HG03460 (cell line): ENCODE data around the gene GADD45B.
A peak's percentile ranks its signal among the peaks of the same experiment; 100 is the strongest.
"Not testable (repeated sequence)": the region's sequence is repeated elsewhere in the genome, so short reads cannot be mapped to it uniquely, and the experiment has no call there.

ENCODE experiments used
- ATAC-seq: cut with Tn5 transposase; IDR thresholded peaks from one replicate; pipeline ENCODE4 v1.9.1; 2021; ENCODE audit not compliant: unreplicated experiment

GADD45B gene

GRCh38 chr19:2443785-2444182 is 32.1 kb upstream of the GADD45B start:
- ATAC-seq = no peak

GRCh38 chr19:2444251-2445002 is 31.5 kb upstream of the GADD45B start:
- no peak for ATAC-seq

DNA sequence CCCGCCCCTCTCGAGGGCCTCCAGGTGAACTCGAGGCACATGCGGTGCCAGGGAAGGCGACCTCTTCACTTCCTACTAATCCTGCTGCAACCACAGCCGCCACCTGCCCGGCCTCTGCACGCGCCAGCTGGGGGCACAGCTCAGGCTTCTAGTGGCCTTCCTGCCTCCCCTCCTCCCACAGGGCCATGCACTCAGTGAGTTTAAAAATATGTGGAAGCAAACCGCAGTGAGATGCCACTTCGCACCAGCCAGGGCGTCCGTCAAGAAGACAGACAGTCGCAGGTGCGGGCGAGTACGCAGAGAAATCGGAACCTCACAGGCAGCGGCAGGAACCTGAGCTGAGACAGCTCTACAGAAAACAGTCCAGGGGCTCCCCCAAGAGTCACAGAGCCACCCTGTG is 29.5 kb upstream of the GADD45B start:
- ATAC-seq = no peak

DNA sequence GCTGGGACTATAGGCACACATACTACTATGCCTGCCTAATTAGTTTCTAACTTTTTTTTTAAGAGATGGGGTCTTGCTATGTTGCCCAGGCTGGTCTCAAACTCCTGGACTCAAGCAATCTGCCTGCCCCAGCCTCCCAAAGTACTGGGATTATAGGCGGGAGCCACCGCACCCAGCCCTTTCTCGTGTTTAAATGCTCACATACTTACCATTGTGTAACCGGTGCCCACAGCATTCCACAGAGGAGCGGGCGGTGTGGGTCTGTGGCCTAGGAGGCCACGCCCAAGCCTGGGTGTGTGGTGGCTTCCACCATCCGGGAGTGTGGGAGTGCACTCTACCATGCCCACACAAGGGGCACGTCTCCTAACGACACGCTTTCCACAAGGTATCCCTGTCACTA is 26.9 kb upstream of the GADD45B start:
- no peak for ATAC-seq

- no peak for ATAC-seq
Observed at GRCh38 chr19:2451138-2451537, 24.8 kb upstream of the GADD45B start.

DNA sequence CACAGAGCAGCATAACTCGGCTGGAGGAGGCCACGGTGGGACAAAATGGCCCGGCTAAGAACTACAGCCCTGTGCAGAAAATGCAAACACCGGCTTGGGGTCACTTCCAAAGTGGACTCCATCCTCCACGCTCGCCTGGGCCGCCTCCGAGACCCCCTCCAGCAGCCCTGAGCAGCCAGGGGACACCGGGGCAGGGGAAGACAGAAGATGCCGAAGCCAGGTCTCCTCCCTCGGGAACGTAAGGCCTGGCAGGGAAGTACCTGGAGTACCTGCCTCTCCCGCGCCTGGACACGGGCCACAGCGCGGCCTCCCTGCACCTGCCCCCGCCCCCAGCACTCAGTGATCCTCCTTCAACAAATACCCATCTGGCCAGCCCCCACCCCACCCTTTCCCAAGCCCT is 24.2 kb upstream of the GADD45B start:
- no peak for ATAC-seq

DNA sequence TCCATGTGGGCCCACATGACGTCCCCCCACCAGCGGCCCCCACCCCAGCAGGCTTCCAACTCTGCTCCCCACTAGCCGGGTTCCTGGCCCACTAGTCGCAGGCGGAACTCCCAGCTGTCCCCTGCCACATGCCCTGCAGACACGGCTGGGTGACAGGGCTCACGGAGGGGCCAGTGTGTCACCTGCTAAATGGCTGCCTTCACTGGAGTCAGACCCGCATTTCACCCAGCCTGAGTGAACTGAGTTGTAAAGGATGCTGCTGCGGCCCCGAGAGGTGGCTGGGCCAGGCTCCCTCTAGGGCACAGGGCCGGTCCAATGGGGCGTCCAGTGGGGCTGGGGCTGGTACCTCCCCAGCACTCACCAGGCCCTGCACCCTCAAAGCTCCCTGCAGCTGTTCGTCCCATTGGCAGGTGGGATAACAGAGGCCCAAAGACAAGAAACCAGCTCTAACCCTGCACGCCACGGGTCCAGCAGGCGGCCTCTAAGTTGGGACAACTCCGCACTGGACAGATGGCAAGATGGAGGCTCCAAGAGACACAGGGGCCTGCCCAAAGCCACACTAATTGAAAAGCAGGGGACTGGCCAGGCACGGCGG is 22.4 kb upstream of the GADD45B start:
- no peak for ATAC-seq

- no peak for ATAC-seq
Observed at GRCh38 chr19:2454199-2454961, 21.5 kb upstream of the GADD45B start.

GRCh38 chr19:2454962-2455850 is 20.7 kb upstream of the GADD45B start:
- no peak for ATAC-seq

- no peak for ATAC-seq
Observed at GRCh38 chr19:2455851-2456570, 19.9 kb upstream of the GADD45B start.

DNA sequence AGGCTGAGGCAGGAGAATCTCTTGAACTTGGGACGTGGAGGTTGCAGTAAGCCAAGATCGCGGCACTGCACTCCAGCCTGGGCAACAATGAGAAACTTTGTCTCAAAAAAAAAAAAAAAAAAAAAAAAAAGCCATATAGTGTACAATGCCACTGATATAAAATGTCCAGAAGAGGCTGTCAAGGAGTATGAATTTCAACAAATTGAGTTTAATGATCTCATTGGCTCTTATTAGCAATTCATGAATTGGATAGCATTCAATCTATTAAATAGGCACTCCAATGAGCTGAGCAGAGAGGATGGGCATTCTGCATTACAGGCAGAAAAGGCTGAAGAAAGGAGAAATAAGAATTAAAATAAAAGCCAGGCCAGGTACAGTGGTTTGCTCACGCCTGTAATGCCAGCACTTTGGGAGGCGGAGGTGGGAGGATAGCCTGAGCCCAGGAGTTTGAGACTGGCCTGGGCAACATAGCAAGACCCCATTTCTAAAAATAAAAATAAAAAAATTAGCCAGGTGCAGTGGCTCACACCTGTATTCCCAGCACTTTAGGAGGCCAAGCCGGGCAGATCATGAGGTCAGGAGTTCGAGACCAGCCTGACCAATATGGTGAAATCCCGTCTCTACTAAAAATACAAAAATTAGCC is 18.4 kb upstream of the GADD45B start:
- ATAC-seq = no peak

DNA sequence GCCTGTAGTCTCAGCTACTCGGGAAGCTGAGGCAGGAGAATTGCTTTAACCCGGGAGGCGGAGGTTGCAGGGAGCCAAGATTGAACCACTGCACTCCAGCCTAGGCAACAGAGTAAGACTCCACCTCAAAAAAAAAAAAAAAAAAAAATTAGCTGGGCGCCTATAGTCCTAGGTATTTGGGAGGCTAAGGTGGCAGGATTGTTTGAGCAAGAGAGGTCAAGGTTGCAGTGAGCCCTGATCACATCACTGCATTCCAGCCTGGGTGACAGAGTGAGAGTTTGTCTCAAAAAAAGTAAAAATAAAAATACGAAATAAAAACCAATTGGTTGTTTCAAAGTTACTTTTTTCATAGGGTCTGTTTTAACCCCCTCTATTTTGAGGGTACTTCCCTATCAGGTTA is 17.9 kb upstream of the GADD45B start:
- ATAC-seq = no peak

DNA sequence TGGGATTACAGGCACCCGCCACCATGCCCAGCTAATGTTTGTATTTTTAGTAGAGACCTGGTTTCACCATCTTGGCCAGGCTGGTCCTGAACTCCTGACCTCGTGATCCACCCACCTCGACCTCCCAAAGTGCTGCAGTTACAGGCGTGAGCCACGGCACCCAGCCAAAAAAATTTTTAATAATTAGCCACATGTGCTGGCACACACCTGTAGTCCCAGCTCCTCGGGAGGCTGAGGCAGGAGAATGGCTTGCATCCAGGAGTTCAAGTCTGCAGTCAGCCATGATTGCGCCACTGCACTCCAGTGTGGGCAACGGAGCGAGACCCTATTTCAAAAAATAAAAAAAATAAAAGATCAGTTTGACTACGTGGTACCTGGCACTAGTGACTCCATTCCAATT is 17.2 kb upstream of the GADD45B start:
- ATAC-seq = not testable (repeated sequence)

DNA sequence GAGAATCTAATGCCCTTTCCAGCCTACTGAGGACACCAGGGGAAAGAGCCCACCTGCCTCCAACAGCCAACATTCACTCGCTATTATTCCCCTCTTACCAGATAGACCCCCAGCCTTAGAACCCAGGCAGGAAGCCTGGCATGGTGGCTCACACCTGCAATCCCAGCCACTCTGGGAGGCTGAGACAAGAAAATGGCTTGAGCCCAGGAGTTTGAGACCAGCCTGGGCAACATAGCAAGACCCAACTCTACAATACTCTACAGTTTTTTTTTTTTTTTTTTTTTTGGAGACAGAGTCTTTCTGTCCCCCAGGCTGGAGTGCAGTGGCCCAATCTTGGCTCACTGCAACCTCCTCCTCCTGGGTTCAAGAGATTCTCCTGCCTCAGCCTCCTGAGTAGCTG is 15.7 kb upstream of the GADD45B start:
- no peak for ATAC-seq

DNA sequence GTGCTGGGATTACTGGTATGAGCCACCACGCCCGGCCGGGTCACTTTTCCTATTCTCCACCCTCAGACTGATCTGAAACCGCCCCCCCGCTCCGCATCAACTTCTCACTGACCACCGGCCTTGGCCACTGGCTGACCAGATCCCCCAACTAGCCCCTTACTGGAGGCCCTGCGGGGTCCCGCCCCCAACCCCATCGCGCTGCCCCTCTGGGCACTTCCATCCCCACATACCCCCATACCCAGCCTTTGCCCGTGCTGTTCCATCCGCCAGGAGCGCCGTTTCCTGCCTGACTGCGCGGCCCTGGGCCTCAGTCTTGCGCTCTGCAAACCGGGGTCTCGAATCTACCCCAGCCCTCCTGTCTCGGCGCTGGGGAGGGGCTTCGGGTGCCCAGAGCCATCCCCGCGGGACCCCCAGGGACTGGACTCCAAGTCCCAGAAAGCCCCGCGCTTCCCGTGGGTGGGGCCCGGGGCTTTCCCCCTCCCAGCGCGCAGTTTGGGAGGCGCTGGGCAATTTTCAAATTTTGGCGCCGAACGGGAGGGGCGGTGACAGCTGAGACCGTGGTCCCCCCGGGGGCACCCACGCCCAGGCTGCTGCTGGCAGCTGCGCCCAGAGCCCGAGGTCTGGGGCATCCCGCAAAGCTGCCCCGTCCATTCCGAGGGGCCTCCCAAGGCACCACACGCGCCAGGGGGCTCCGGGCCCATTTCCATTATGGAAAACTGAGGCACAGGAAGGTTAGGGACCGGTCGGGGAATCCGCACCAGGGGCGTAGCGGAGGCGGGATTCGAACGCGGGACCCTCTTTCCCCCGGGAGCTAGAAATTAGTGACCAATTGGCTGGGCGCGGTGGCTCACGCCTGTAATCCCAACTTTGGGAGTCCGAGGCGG is 13.9 kb upstream of the GADD45B start:
- peak; percentile 54 for ATAC-seq

- no peak for ATAC-seq
Observed at GRCh38 chr19:2462635-2463421, 13.1 kb upstream of the GADD45B start.

GRCh38 chr19:2463694-2464093 is 12.2 kb upstream of the GADD45B start:
- ATAC-seq = not testable (repeated sequence)

DNA sequence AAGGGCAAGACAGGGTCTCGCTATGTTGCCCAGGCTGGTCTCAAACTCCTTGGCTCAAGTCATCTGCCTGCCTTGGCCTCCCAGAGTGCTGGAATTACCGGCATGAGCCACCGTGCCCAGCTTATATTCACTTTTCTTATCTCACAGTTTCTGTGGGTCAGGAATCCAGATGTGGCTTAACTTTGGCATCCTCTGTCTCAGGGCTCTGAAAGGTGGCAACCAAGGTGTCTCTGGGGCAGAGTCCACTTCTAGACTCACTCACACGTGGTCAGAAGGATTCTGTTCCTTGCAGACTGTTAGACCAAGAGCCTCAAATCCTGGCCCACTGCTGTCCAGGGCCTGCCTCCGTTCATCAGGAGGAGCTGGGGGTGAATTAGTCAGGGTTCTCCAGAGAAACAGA is 11.5 kb upstream of the GADD45B start:
- no peak for ATAC-seq
